Neural cell (in vitro differentiated cells): Measurements from ENCODE around the gene PRG3. TPM values are rescaled to one million over a fixed set of nuclear protein-coding genes. Genes with fewer than 3 reads are reported as not detected.

Experiments used
- H2AFZ ChIP-seq: fragments of 200-600, 300-800 bp; sonication (generic), shearing (Covaris generic); 2 replicates; pipeline ENCODE4 v1.6.0; 2014; ENCODE audit warnings: low read depth, mild to moderate bottlenecking, antibody characterized with exemption, low read length, moderate library complexity
- H3F3A ChIP-seq: fragments of 200-600 bp; shearing (Covaris generic); 2 replicates; pipeline ENCODE4 v1.6.1; 2016; ENCODE audit warnings: mild to moderate bottlenecking, moderate library complexity, mixed read lengths, antibody characterized with exemption, low read length; ENCODE audit not compliant: insufficient read depth, poor library complexity, severe bottlenecking
- H3K27ac ChIP-seq: fragments of 200-600, 300-800 bp; sonication (generic), shearing (Covaris generic); 2 replicates; pipeline ENCODE4 v1.5.1; 2014; ENCODE audit warnings: mild to moderate bottlenecking, low read length, moderate library complexity
- H3K27me3 ChIP-seq: fragments of 300-800, 200-600 bp; sonication (generic), shearing (Covaris generic); 2 replicates; pipeline ENCODE4 v1.6.0; 2014; ENCODE audit warnings: mild to moderate bottlenecking, low read depth, low read length, moderate library complexity; ENCODE audit not compliant: insufficient read depth
- H3K36me3 ChIP-seq: fragments of 300-800, 200-600 bp; sonication (generic), shearing (Covaris generic); 2 replicates; pipeline ENCODE4 v1.5.1; 2014; ENCODE audit warnings: mild to moderate bottlenecking, antibody characterized with exemption, low read length, moderate library complexity; ENCODE audit not compliant: insufficient read depth
- H3K4me2 ChIP-seq: fragments of 300-800, 200-600 bp; sonication (generic), shearing (Covaris generic); 2 replicates; pipeline ENCODE4 v1.6.0; 2014; ENCODE audit warnings: mild to moderate bottlenecking, low read length
- H3K4me3 ChIP-seq: fragments of 300-800, 200-600 bp; sonication (generic), shearing (Covaris generic); 2 replicates; pipeline ENCODE4 v1.5.1; 2014; ENCODE audit warnings: mild to moderate bottlenecking, low read length, moderate library complexity
- H3K79me2 ChIP-seq: fragments of 200-600 bp; shearing (Covaris generic); replicated peaks from 2 replicates; pipeline ENCODE4 v1.6.0; 2014; ENCODE audit warnings: mild to moderate bottlenecking, low read length, moderate library complexity; ENCODE audit not compliant: insufficient read depth
- H3K9ac ChIP-seq: fragments of 300-800, 200-600 bp; sonication (generic), shearing (Covaris generic); 2 replicates; pipeline ENCODE4 v1.6.1; 2016; ENCODE audit warnings: mild to moderate bottlenecking, low read length, mixed read lengths
- H3K9me2 ChIP-seq: fragments of 200-600 bp; shearing (Covaris generic); 2 replicates; pipeline ENCODE4 v1.6.1; 2016; ENCODE audit warnings: mild to moderate bottlenecking, low read length, mixed read lengths; ENCODE audit not compliant: insufficient read depth
- H3K9me3 ChIP-seq: fragments of 200-600, 300-800 bp; sonication (generic), shearing (Covaris generic); 2 replicates; pipeline ENCODE4 v1.6.1; 2016; ENCODE audit warnings: mild to moderate bottlenecking, mixed run types, low read length, moderate library complexity, mixed read lengths
- H4K20me1 ChIP-seq: fragments of 200-600 bp; shearing (Covaris generic); 2 replicates; pipeline ENCODE4 v1.6.1; 2016; ENCODE audit warnings: mild to moderate bottlenecking, mixed run types; ENCODE audit not compliant: insufficient read depth
- EP300 ChIP-seq: fragments of 450-650 bp; conservative IDR thresholded peaks from 2 replicates; pipeline ENCODE4 v1.6.1; 2014; ENCODE audit warnings: antibody characterized with exemption, mild to moderate bottlenecking, moderate library complexity; ENCODE audit not compliant: poor library complexity, severe bottlenecking
- EZH2 ChIP-seq: fragments of 200-600, 300-800 bp; shearing (Covaris generic), sonication (generic); IDR thresholded peaks from 2 replicates; pipeline ENCODE4 v1.6.1; 2014; ENCODE audit warnings: antibody characterized with exemption, low read length, borderline replicate concordance, mild to moderate bottlenecking; ENCODE audit not compliant: insufficient read depth, poor library complexity, severe bottlenecking
- MXI1 ChIP-seq: fragments of 450-650 bp; conservative IDR thresholded peaks from 2 replicates; pipeline ENCODE4 v1.6.1; 2014; ENCODE audit warnings: antibody characterized with exemption, mild to moderate bottlenecking; ENCODE audit not compliant: poor library complexity, severe bottlenecking
- POLR2AphosphoS5 ChIP-seq: IDR thresholded peaks from 2 replicates; pipeline ENCODE4 v1.6.1; 2012
- RAD21 ChIP-seq: fragments of 450-650 bp; conservative IDR thresholded peaks from 2 replicates; pipeline ENCODE4 v1.6.1; 2014; ENCODE audit warnings: antibody characterized with exemption, mild to moderate bottlenecking, moderate library complexity
- REST ChIP-seq: IDR thresholded peaks from 2 replicates; pipeline ENCODE4 v1.6.1; 2012; ENCODE audit warnings: borderline replicate concordance
- SMC3 ChIP-seq: fragments of 450-650 bp; conservative IDR thresholded peaks from 2 replicates; pipeline ENCODE4 v1.6.1; 2014; ENCODE audit warnings: antibody characterized with exemption, mild to moderate bottlenecking, moderate library complexity; ENCODE audit not compliant: poor library complexity
- TAF1 ChIP-seq: IDR thresholded peaks from 2 replicates; pipeline ENCODE4 v1.6.1; 2012; ENCODE audit warnings: low read depth
- polyA plus RNA-seq: library from polyadenylated mRNA; depleted of rRNA; stranded (reverse); fragments of >200 nt; gene quantifications from 2 replicates; pipeline ENCODE4 v1.2.3, GENCODE V29; 2014
- TF ChIP-seq, protein P1 (sequence below): fragments of 450-650 bp; IDR thresholded peaks from 2 replicates; pipeline ENCODE4 v1.5.1; 2014; ENCODE audit warnings: antibody characterized with exemption, mild to moderate bottlenecking, moderate library complexity; ENCODE audit not compliant: poor library complexity, severe bottlenecking

Gene PRG3
- polyA plus RNA-seq, 1 donor from 2014 or later: not detected

DNA sequence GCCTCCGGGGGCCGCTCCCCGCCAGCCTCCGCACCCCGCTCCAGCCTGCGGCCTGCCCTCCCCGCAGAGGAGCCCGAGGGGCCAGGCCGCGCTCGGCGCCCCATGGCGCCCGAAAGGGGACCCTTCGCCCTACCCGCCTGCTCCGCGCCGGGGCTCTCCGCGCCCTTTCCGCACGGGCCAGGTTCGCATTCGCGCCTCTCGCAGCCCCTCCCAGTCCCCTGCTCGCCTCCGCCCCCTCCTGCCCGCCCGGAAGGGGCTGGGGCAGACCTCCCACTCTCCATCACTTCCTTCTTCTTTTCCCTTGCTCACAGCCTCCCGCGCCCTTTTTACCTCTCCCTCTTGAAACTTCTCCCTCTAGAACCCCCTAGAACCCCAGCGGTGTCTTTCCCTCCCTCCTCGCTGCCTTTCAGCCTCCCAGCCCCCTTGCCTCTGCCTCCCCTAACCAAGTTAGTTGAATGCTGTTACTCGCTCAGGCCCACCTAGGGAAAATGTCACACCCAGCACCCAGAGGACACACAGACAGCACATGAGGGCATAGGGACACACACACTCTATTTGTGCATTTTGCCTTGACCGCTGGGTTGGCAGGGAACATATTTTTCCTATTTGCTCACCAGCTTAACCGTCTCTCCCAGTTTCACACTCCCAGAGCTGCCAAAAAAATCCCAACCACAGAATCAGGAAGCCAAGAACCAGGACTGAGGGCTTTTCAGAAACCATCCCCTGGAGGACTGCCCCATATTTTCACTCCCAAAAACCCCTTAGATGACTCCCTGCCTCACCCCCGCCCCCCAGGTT, 46.2 kb upstream of the PRG3 start, which contains the start of gene SLC43A3:
SLC43A3 (minus strand) TSS at position 193 of the 798 bp plus-strand sequence. CDS start 949 bp downstream, outside the sequence.
- peaks cover 4% of the 10 kb centered on the region for H3K27me3 ChIP-seq
- no peaks in the 10 kb centered on the region for H4K20me1 ChIP-seq
- H3K4me2 ChIP-seq: no peak within 1 kb of the TSS
- TF ChIP-seq, protein P1, sequence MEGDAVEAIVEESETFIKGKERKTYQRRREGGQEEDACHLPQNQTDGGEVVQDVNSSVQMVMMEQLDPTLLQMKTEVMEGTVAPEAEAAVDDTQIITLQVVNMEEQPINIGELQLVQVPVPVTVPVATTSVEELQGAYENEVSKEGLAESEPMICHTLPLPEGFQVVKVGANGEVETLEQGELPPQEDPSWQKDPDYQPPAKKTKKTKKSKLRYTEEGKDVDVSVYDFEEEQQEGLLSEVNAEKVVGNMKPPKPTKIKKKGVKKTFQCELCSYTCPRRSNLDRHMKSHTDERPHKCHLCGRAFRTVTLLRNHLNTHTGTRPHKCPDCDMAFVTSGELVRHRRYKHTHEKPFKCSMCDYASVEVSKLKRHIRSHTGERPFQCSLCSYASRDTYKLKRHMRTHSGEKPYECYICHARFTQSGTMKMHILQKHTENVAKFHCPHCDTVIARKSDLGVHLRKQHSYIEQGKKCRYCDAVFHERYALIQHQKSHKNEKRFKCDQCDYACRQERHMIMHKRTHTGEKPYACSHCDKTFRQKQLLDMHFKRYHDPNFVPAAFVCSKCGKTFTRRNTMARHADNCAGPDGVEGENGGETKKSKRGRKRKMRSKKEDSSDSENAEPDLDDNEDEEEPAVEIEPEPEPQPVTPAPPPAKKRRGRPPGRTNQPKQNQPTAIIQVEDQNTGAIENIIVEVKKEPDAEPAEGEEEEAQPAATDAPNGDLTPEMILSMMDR: no peak
- TF ChIP-seq EZH2 (no peak), POLR2AphosphoS5 (no peak), TAF1 (no peak)
- no peaks in the 10 kb centered on the region for H3K79me2 ChIP-seq
- H3K27ac ChIP-seq: no peak within 1 kb of the TSS
- no peak within 1 kb of the TSS for H3K9ac ChIP-seq
- H3K36me3 ChIP-seq: no peaks in the 10 kb centered on the region
- H3K4me3 ChIP-seq: no peak within 1 kb of the TSS
- no peaks in the 10 kb centered on the region for H3K9me3 ChIP-seq
- no peaks in the 10 kb centered on the region for H3K9me2 ChIP-seq
- no peaks in the 10 kb centered on the region for H3F3A ChIP-seq
- no peak within 1 kb of the TSS for H2AFZ ChIP-seq

DNA sequence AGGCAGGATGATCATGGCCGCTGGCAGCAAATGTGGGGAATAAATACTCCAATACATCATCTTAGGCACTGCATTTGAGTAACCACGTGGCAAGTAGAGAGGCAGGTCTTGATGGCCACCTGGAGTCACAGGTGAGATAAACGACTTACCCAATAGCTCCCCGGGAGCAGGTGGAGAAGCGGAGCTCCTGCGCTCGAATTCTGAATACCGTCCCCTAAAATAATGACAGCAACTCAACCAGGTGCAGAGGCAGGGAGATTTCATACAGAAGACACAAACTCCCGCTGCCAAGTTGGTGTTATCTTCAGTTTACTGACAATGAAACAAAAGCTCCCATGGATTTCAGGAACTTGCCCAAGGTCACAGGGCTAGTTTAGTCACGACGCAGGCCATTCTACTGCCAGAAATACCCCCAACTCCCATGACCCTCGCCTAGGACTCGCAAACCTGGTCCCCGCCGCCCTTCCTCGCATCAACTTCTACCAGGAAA, 45.5 kb upstream of the PRG3 start:
- no peaks in the 10 kb centered on the region for H3K79me2 ChIP-seq
- H3K27ac ChIP-seq: no peak overlapping the region
- no peak overlapping the region for H3K9ac ChIP-seq
- no peaks in the 10 kb centered on the region for H3K9me2 ChIP-seq
- no peak overlapping the region for H3K4me2 ChIP-seq
- no peaks in the 10 kb centered on the region for H3K36me3 ChIP-seq
- H4K20me1 ChIP-seq: no peaks in the 10 kb centered on the region
- H3K4me3 ChIP-seq: no peak overlapping the region
- H3K9me3 ChIP-seq: no peaks in the 10 kb centered on the region
- H3K27me3 ChIP-seq: peaks cover 4% of the 10 kb centered on the region
- no peaks in the 10 kb centered on the region for H3F3A ChIP-seq
- H2AFZ ChIP-seq: no peak overlapping the region
- TF ChIP-seq EP300: no peak
- TF ChIP-seq SMC3: no peak
- no peak for TF ChIP-seq POLR2AphosphoS5
- no peak for TF ChIP-seq EZH2
- no peak for TF ChIP-seq MXI1
- TF ChIP-seq, protein P1: no peak
- no peak for TF ChIP-seq TAF1
- no peak for TF ChIP-seq REST
- TF ChIP-seq RAD21: no peak
